ENCODE measurements around the gene PLPP2.

PLPP2 gene

DNA sequence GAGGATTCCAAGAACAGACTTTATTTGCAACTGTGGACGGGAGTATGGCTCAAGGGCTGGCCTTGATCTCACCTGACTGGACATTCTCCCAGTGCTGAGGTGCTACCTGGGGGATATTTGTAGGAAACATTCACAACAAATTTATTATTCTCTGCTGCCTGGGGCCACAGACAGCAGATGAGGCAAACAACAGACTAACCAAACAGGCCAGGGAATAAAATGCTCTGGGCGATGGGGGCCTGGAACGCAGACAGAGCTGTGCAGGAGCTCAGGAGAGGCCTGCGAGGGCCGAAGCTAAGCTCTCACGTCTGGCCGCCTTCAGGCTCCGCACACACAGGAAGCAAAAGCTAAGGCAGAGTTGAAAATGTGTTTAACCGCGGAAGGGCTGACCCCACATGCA, 7.8 kb downstream of the PLPP2 start:
- no peaks in the 10 kb centered on the region for H3K27me3 ChIP-seq (ENCODE audit: control insufficient read depth, insufficient read depth, low read length)
- no peak overlapping the region for H3K27ac ChIP-seq (ENCODE audit: low read depth, low read length)
- H3K9ac ChIP-seq (ENCODE audit: low read length): no peak overlapping the region
- H3K4me3 ChIP-seq (ENCODE audit: low read length): no peak overlapping the region
- no peaks in the 10 kb centered on the region for H3K36me3 ChIP-seq (ENCODE audit: control insufficient read depth, insufficient read depth, low read length)
- no peaks in the 10 kb centered on the region for H3K4me1 ChIP-seq (ENCODE audit: control insufficient read depth, insufficient read depth, low read length)

DNA sequence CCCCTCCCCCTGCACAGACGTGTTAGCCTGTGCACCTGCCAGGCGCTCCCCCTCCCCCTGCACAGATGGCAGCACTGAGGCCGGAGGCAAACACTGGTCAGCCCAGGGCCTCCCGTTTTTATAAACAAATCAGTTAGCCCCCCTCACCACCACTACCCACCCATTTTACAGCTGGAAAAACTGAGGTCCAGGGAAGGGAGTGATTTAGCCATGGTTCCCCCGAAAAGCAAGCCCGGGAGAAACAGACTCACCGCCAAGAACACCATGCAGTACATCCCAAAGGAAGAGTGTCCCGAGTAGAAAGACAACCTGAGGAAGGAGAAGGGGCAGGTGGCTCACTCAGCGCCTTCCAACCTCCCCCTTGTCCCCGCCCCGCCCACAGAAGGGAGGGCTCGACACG, 8.7 kb downstream of the PLPP2 start:
- no peaks in the 10 kb centered on the region for H3K4me1 ChIP-seq (ENCODE audit: control insufficient read depth, insufficient read depth, low read length)
- no peak overlapping the region for H3K4me3 ChIP-seq (ENCODE audit: low read length)
- no peak overlapping the region for H3K9ac ChIP-seq (ENCODE audit: low read length)
- peaks cover 4% of the 10 kb centered on the region for H3K27me3 ChIP-seq (ENCODE audit: control insufficient read depth, insufficient read depth, low read length)
- H3K27ac ChIP-seq (ENCODE audit: low read depth, low read length): no peak overlapping the region
- no peaks in the 10 kb centered on the region for H3K36me3 ChIP-seq (ENCODE audit: control insufficient read depth, insufficient read depth, low read length)

DNA sequence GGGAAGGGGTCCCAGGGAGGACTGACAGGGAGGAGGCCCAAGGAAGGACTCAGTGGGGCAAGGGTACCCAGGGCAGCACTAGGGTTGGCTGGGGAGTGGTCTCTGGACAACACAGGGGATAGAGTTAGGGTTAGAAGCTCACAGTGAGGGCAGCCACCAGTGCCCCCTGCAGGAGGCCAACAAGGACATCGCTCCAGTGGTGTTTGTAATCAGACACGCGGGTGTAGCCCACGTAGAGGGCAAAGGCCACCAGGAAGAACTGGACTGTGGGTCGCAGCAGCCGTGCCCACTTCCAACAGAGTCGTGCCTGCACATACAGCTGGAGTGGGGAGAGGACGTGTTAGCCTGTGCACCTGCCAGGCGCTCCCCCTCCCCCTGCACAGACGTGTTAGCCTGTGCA, 9.2 kb downstream of the PLPP2 start:
- Histone ChIP-seq H3K36me3 (ENCODE audit: control insufficient read depth, insufficient read depth, low read length) (no peaks in the 10 kb centered on the region), H3K27ac (ENCODE audit: low read depth, low read length) (no peak overlapping the region), H3K27me3 (ENCODE audit: control insufficient read depth, insufficient read depth, low read length) (peaks cover 4% of the 10 kb centered on the region)

DNA sequence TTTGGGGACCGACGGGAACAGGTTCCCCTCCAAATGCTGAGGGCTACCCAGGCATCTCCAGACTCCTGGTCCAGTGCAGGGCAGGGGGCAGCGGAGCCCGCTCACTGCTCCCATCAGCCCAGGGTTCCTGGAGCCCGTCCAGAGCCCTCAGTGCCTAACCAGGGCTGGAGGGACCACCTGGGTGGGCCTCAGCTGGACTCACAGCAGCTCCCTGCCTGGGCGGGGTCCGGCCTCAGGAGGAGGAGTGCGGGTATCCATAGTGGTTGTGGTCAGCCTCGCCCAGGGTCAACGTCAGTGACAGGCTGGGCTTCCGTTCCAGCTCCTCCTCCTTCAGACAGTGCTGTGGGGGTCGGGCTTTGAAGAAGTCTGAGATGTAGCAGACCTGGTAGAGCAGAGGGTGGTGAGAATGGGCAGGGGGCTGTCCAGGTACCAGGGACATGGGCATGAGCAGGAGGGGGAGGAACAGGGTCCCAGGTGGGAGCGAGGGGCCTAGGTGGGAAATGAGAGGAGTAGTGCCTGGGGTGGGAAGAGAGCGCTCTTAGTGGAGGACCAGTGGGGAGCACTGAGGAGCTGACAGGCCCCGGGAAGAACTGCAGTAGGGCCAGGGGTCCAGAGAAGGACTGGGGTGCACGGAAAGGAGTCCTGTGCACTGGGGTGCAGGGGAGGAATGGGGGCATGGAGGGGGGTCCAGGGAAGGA, 9.9 kb downstream of the PLPP2 start:
- Histone ChIP-seq H3K9ac (ENCODE audit: low read length) (no peak overlapping the region), H3K27ac (ENCODE audit: low read depth, low read length) (no peak overlapping the region), H3K4me1 (ENCODE audit: control insufficient read depth, insufficient read depth, low read length) (no peaks in the 10 kb centered on the region), H3K27me3 (ENCODE audit: control insufficient read depth, insufficient read depth, low read length) (peaks cover 4% of the 10 kb centered on the region), H3K4me3 (ENCODE audit: low read length) (no peak overlapping the region), H3K36me3 (ENCODE audit: control insufficient read depth, insufficient read depth, low read length) (no peaks in the 10 kb centered on the region)

More for the DNA sequence above, 9.2 kb downstream of the PLPP2 start:
- Histone ChIP-seq H3K4me3 (ENCODE audit: low read length) (no peak overlapping the region), H3K9ac (ENCODE audit: low read length) (no peak overlapping the region), H3K4me1 (ENCODE audit: control insufficient read depth, insufficient read depth, low read length) (no peaks in the 10 kb centered on the region)

DNA sequence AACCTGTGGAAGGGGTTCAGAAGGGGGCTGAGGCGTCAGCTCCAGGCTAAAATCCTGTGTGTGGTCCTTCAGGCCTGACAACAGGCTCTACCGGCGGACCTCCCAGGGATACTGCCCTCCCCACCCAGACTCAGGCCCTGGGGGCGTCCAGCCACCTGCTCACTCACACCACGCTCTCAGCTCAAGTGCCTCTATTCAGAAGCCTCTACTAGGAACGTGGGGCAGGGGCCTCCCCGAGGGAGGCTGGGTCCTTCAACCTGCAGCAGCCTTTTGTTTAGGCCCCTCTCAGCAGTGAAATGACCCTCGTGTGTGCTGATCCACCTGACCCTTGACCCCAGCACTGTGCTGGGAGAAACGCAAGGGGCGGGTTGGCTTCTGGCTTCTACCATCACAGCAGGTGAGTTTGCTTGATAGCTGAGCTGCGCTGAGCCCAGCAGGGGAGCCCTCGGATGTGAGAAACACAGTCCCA, 10.6 kb downstream of the PLPP2 start:
- Histone ChIP-seq H3K36me3 (ENCODE audit: control insufficient read depth, insufficient read depth, low read length) (no peaks in the 10 kb centered on the region), H3K4me3 (ENCODE audit: low read length) (no peak overlapping the region), H3K27ac (ENCODE audit: low read depth, low read length) (no peak overlapping the region), H3K27me3 (ENCODE audit: control insufficient read depth, insufficient read depth, low read length) (peaks cover 4% of the 10 kb centered on the region), H3K9ac (ENCODE audit: low read length) (no peak overlapping the region), H3K4me1 (ENCODE audit: control insufficient read depth, insufficient read depth, low read length) (no peaks in the 10 kb centered on the region)

DNA sequence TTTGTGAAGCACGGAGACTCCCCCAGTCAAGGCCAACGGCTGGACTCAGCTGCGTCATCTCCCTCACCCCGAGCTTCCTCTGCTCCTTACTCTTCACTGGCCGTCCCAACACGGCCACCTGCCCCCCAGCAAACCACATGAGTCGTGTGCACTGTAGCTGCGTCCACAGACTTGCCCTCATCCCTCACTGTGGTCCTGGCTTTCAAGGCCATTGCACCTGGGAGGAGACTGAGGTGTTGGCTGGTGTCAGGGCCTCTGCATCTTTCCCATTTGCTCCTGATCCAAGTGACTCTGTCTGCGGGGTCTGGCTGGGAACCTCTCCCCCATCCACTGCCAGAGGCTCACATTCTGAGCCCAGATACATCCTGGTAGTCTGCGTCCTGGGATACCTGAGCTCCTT, 11.5 kb downstream of the PLPP2 start:
- H3K27ac ChIP-seq (ENCODE audit: low read depth, low read length): no peak overlapping the region
- H3K9ac ChIP-seq (ENCODE audit: low read length): no peak overlapping the region
- H3K4me3 ChIP-seq (ENCODE audit: low read length): no peak overlapping the region
- peaks cover 4% of the 10 kb centered on the region for H3K27me3 ChIP-seq (ENCODE audit: control insufficient read depth, insufficient read depth, low read length)
- H3K4me1 ChIP-seq (ENCODE audit: control insufficient read depth, insufficient read depth, low read length): no peaks in the 10 kb centered on the region
- H3K36me3 ChIP-seq (ENCODE audit: control insufficient read depth, insufficient read depth, low read length): no peaks in the 10 kb centered on the region

DNA sequence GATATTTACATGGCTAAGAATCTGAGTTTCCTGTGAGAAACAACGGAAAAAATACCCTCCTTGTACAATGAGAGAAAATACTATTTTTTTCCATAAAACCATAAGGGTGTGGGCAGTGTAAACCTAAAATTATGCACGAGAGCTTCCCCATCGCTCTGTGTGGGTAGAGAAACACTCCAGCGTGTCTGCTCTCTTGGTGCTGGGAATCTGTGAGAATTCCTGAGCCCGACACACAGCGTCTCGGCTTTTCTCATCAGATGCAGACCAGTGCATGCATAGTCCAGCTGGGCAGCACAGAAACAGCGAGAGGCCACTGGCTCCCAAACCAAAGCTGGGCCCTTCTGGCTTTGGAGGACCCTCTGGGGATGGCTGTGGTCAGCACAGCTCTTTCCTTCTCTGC, 12.0 kb downstream of the PLPP2 start:
- H3K4me1 ChIP-seq (ENCODE audit: control insufficient read depth, insufficient read depth, low read length): no peaks in the 10 kb centered on the region
- H3K27me3 ChIP-seq (ENCODE audit: control insufficient read depth, insufficient read depth, low read length): peaks cover 4% of the 10 kb centered on the region
- no peak overlapping the region for H3K9ac ChIP-seq (ENCODE audit: low read length)
- no peak overlapping the region for H3K4me3 ChIP-seq (ENCODE audit: low read length)
- H3K36me3 ChIP-seq (ENCODE audit: control insufficient read depth, insufficient read depth, low read length): no peaks in the 10 kb centered on the region
- no peak overlapping the region for H3K27ac ChIP-seq (ENCODE audit: low read depth, low read length)

DNA sequence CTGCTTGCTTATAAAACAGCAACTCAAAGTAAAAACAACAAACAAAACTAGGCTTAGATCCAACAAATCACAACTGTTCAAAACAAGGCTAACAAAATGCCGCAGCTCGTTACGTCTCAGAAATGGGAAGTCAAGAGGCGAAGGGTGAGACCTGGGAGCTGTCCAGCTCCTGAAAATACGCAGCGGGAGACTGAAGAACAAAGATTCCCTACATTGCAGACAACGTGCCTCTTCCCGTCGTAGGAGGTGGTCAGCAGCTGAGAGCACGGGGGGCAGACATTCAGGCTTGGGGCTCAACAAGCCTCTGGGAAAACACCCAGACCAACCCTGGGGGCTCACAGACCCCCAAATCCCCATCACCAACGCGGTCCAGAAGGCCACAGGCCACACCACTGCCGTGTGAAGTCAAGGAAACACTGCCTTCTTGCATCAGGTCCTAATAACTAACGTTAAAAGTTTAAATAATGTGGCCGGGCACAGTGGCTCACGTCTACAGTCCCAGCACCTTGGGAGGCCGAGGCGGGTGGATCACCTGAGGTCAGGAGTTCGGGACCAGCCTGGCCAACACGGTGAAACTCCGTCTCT, 13.5 kb downstream of the PLPP2 start:
- no peak overlapping the region for H3K9ac ChIP-seq (ENCODE audit: low read length)
- H3K4me3 ChIP-seq (ENCODE audit: low read length): no peak overlapping the region
- peaks cover 4% of the 10 kb centered on the region for H3K27me3 ChIP-seq (ENCODE audit: control insufficient read depth, insufficient read depth, low read length)
- H3K4me1 ChIP-seq (ENCODE audit: control insufficient read depth, insufficient read depth, low read length): no peaks in the 10 kb centered on the region
- H3K27ac ChIP-seq (ENCODE audit: low read depth, low read length): no peak overlapping the region
- H3K36me3 ChIP-seq (ENCODE audit: control insufficient read depth, insufficient read depth, low read length): no peaks in the 10 kb centered on the region

DNA sequence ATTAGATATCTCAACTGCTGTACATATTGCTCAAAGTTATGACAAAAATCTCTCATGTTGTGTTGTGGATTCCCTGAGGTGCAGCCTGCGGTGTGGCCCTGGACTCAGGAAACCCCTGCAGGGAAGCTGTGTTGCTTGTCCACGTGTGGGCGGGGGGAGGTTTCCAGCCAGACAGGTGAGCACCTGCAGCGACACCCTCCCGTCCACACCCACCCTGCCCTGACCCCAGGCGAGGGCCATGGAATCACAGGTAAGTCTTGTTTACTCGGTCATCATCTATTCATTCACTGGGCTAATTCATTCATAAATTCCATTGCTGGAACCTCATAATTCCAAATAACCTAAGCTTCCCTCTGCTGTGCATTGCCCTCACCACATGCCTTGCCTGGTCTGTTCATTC, 14.1 kb downstream of the PLPP2 start:
- H3K27ac ChIP-seq (ENCODE audit: low read depth, low read length): no peak overlapping the region
- H3K36me3 ChIP-seq (ENCODE audit: control insufficient read depth, insufficient read depth, low read length): no peaks in the 10 kb centered on the region
- H3K27me3 ChIP-seq (ENCODE audit: control insufficient read depth, insufficient read depth, low read length): peaks cover 4% of the 10 kb centered on the region
- no peaks in the 10 kb centered on the region for H3K4me1 ChIP-seq (ENCODE audit: control insufficient read depth, insufficient read depth, low read length)
- H3K9ac ChIP-seq (ENCODE audit: low read length): no peak overlapping the region
- H3K4me3 ChIP-seq (ENCODE audit: low read length): no peak overlapping the region

DNA sequence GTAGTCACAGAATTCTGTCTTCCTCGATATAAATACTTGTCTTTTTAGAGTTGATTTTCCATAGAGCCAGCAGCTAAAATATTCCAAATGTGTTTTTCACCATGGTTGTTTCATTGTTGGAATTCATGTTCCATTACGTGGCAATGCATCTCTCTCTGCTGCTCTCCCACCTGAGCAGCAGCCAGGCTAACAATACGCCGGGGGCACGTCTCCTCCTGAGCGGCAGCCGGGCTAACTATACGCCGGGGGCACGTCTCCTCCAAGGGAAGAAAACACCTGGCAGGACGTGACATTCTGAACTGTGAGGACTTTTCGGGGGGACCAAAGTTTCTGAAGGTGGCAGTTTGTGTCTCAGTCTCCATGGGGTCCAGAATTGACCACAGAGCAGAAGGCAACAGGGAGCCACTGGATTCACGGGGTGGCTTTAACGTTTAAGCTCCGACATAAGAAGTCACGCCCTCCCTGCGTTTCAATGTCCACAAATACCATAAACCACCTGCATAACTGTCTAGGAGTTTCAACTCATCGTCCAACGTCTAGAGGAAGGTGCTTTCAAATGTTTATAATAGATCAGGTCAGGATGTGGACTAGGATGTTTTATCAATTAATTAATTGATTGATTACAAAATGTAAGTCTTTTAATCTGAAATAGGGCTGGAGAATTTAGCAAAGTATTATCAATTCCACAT, 15.1 kb downstream of the PLPP2 start:
- Histone ChIP-seq H3K4me3 (ENCODE audit: low read length) (no peak overlapping the region), H3K27ac (ENCODE audit: low read depth, low read length) (no peak overlapping the region), H3K9ac (ENCODE audit: low read length) (no peak overlapping the region), H3K36me3 (ENCODE audit: control insufficient read depth, insufficient read depth, low read length) (no peaks in the 10 kb centered on the region), H3K27me3 (ENCODE audit: control insufficient read depth, insufficient read depth, low read length) (peaks cover 4% of the 10 kb centered on the region), H3K4me1 (ENCODE audit: control insufficient read depth, insufficient read depth, low read length) (no peaks in the 10 kb centered on the region)

DNA sequence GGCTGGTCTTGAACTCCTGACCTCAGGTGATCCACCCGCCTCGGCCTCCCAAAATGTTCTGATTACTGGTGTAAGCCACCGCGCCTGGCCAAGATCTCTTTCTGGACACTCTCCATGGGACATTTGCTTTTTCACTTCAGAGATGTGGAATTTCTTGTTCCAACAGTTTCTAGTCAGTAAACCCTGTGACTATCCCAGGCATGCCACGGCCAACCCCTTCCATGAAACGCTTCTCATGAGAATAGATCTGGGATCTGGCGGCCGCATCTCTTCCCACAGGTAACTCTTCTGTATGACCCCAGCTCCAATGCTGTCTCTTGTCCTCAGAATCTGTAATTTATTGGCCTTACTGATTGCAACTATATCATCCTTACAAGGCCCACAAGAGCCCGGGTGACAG, 16.2 kb downstream of the PLPP2 start:
- Histone ChIP-seq H3K27me3 (ENCODE audit: control insufficient read depth, insufficient read depth, low read length) (peaks cover 4% of the 10 kb centered on the region), H3K27ac (ENCODE audit: low read depth, low read length) (no peak overlapping the region), H3K4me3 (ENCODE audit: low read length) (no peak overlapping the region), H3K9ac (ENCODE audit: low read length) (no peak overlapping the region), H3K36me3 (ENCODE audit: control insufficient read depth, insufficient read depth, low read length) (no peaks in the 10 kb centered on the region), H3K4me1 (ENCODE audit: control insufficient read depth, insufficient read depth, low read length) (no peaks in the 10 kb centered on the region)

DNA sequence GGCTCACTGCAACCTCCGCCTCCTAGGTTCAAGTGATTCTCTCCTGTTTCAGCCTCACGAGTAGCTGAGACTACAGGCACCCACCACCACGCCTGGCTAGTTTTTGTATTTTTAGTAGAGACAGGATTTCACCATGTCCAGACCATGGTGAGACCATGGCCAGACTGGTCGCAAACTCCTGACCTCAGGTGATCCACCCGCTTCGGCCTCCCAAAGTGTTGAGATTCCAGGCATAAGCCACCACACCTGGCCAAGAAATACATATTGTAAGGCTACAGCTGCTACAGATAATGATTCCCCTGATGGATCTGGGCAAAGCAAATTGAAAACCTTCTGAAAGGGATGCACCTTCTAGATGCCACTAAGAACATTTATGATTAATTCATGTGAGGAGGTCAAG, 17.8 kb downstream of the PLPP2 start:
- Histone ChIP-seq H3K4me1 (ENCODE audit: control insufficient read depth, insufficient read depth, low read length) (no peaks in the 10 kb centered on the region), H3K4me3 (ENCODE audit: low read length) (no peak overlapping the region), H3K36me3 (ENCODE audit: control insufficient read depth, insufficient read depth, low read length) (no peaks in the 10 kb centered on the region), H3K27ac (ENCODE audit: low read depth, low read length) (no peak overlapping the region), H3K9ac (ENCODE audit: low read length) (no peak overlapping the region), H3K27me3 (ENCODE audit: control insufficient read depth, insufficient read depth, low read length) (peaks cover 4% of the 10 kb centered on the region)

DNA sequence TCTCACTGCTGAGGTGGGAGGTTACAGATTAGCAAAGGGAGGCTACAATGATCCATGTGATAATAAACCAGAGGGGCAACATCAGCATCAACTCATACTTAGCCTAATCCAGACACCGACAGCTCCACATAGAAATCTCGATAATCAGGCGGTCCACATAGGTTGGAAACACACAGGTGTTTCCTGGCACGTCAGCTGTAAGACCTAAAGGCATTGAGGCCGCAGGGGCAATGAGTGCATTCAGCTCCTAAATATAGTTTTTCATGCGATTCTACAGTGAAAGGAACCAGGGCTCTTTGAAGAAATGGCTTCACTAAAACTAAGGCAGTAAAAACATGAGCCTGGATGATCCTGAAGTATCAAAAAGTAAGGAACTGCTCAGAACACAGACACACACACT, 19.3 kb downstream of the PLPP2 start:
- Histone ChIP-seq H3K36me3 (ENCODE audit: control insufficient read depth, insufficient read depth, low read length) (no peaks in the 10 kb centered on the region), H3K27me3 (ENCODE audit: control insufficient read depth, insufficient read depth, low read length) (no peaks in the 10 kb centered on the region), H3K27ac (ENCODE audit: low read depth, low read length) (no peak overlapping the region), H3K9ac (ENCODE audit: low read length) (no peak overlapping the region), H3K4me1 (ENCODE audit: control insufficient read depth, insufficient read depth, low read length) (no peaks in the 10 kb centered on the region), H3K4me3 (ENCODE audit: low read length) (no peak overlapping the region)

Measured in rectal smooth muscle tissue (tissue), 1 donor.